OCI-LY7 (cell line): ENCODE results near the gene NXN. TPM values are rescaled to one million over a fixed set of nuclear protein-coding genes. Genes with fewer than 3 reads are reported as not detected.
"Not testable (repeated sequence)": the region's sequence is repeated elsewhere in the genome, so short reads cannot be mapped to it uniquely, and the experiment has no call there.

ENCODE experiments used
- BruUV-seq: library from RNA; stranded (reverse); fragments of 400-500 nt; replicated peaks from 2 replicates; lab custom pipeline; 2021; lab: Mats Ljungman, UMichigan
- CTCF ChIA-PET: fragments of 300-600 bp; sonication (Branson Sonifier 250); formaldehyde crosslinking; loops from one replicate; lab custom pipeline; 2022; ENCODE audit warnings: antibody characterized with exemption; ENCODE audit not compliant: unreplicated experiment; lab: Charles Lee
- POLR2A ChIA-PET: fragments of 300-600 bp; sonication (Branson Sonifier 250); formaldehyde crosslinking; loops from one replicate; lab custom pipeline; 2022; ENCODE audit warnings: antibody characterized with exemption; lab: Charles Lee
- DNase-seq: peaks from one replicate; pipeline ENCODE4 v3.0.0-alpha.2; 2015; ENCODE audit warnings: low spot score
- H2AFZ ChIP-seq: fragments of 200-600 bp; sonication (generic), shearing (Covaris generic); 2 replicates; pipeline ENCODE4 v1.6.1; 2014; ENCODE audit warnings: mild to moderate bottlenecking, antibody characterized with exemption, low read length, moderate library complexity
- H3K27ac ChIP-seq: fragments of 200-600 bp; sonication (generic); 2 replicates; pipeline ENCODE4 v1.5.1; 2014; ENCODE audit warnings: mixed run types, low read depth, mild to moderate bottlenecking, moderate library complexity, low read length, inconsistent platforms; ENCODE audit not compliant: poor library complexity, severe bottlenecking
- H3K36me3 ChIP-seq: fragments of 200-600 bp; sonication (generic); 2 replicates; pipeline ENCODE4 v1.6.1; 2014; ENCODE audit warnings: mild to moderate bottlenecking, antibody characterized with exemption, low read length, moderate library complexity, mixed read lengths; ENCODE audit not compliant: insufficient read depth
- H3K4me1 ChIP-seq: fragments of 200-600 bp; sonication (generic); 2 replicates; pipeline ENCODE4 v1.5.1; 2014; ENCODE audit warnings: mild to moderate bottlenecking, low read length; ENCODE audit not compliant: insufficient read depth, poor library complexity, severe bottlenecking
- H3K4me2 ChIP-seq: fragments of 200-600 bp; sonication (generic); 2 replicates; pipeline ENCODE4 v1.6.1; 2014; ENCODE audit warnings: mild to moderate bottlenecking, low read length
- H3K4me3 ChIP-seq: fragments of 200-600 bp; sonication (generic); 2 replicates; pipeline ENCODE4 v1.5.1; 2014; ENCODE audit warnings: mild to moderate bottlenecking, low read depth, low read length; ENCODE audit not compliant: poor library complexity, severe bottlenecking
- H3K79me2 ChIP-seq: fragments of 200-600 bp; sonication (generic); 2 replicates; pipeline ENCODE4 v1.6.1; 2016; ENCODE audit warnings: low read depth, mild to moderate bottlenecking, low read length, moderate library complexity, mixed read lengths; ENCODE audit not compliant: insufficient read depth
- H3K9me2 ChIP-seq: fragments of 200-600 bp; sonication (generic); 2 replicates; pipeline ENCODE4 v1.6.1; 2016; ENCODE audit warnings: mild to moderate bottlenecking, low read length, mixed read lengths; ENCODE audit not compliant: insufficient read depth
- H3K9me3 ChIP-seq: fragments of 200-600 bp; sonication (generic); 2 replicates; pipeline ENCODE4 v1.6.1; 2014; ENCODE audit warnings: mild to moderate bottlenecking, mixed run types, low read length, mixed read lengths
- H4K20me1 ChIP-seq: fragments of 200-600 bp; sonication (generic); 2 replicates; pipeline ENCODE4 v1.6.1; 2014; ENCODE audit warnings: mild to moderate bottlenecking, antibody characterized with exemption, low read length, moderate library complexity, mixed read lengths; ENCODE audit not compliant: insufficient read depth
- CTCF ChIP-seq: fragments of 200-600 bp; sonication (generic); conservative IDR thresholded peaks from 2 replicates; pipeline ENCODE4 v1.5.1; 2014; ENCODE audit warnings: mild to moderate bottlenecking, antibody characterized with exemption, low read length, moderate library complexity, mixed read lengths
- EZH2phosphoT487 ChIP-seq: fragments of 200-600 bp; sonication (generic); IDR thresholded peaks from 2 replicates; pipeline ENCODE4 v1.6.1; 2018; ENCODE audit warnings: low read depth, borderline replicate concordance, mild to moderate bottlenecking, mixed run types, antibody characterized with exemption, low read length, moderate library complexity, mixed read lengths
- intact Hi-C: fragments of 100-400 bp; cut with micrococcal nuclease; formaldehyde crosslinking; loops from one replicate; pipeline ENCODE4 v1.10.0; 2022; ENCODE audit not compliant: unreplicated experiment
- total RNA-seq, 2 experiments: library from RNA; depleted of rRNA in 1 of 2; stranded (reverse); fragments of >200 nt in 1 of 2; shearing (Covaris generic) in 1 of 2; gene quantifications; 2 replicates each; pipeline ENCODE4 v1.2.3, GENCODE V29; 2014 to 2022

The NXN gene
- total RNA-seq, 2 experiments from 2014 or later = 1.3 to 2.8 TPM

- Histone ChIP-seq H3K4me2 (no peak overlapping the region), H3K9me3 (no peaks in the 10 kb centered on the region), H3K9me2 (no peaks in the 10 kb centered on the region), H3K4me3 (no peak overlapping the region), H3K79me2 (no peaks in the 10 kb centered on the region), H3K4me1 (no peaks in the 10 kb centered on the region), H3K36me3 (no peaks in the 10 kb centered on the region), H3K27ac (no peak overlapping the region), H4K20me1 (no peaks in the 10 kb centered on the region), H2AFZ (no peak overlapping the region)
- no TSS peak for BruUV-seq
- DNase-seq = no peak
- TF ChIP-seq EZH2phosphoT487 (no peak), CTCF (no peak)
- POLR2A ChIA-PET = no interaction called here
- CTCF ChIA-PET = no interaction called here
- intact Hi-C loops = no loop called here
These were observed 109.7 kb downstream of the NXN start for GRCh38 chr17:869567-870525.

DNA sequence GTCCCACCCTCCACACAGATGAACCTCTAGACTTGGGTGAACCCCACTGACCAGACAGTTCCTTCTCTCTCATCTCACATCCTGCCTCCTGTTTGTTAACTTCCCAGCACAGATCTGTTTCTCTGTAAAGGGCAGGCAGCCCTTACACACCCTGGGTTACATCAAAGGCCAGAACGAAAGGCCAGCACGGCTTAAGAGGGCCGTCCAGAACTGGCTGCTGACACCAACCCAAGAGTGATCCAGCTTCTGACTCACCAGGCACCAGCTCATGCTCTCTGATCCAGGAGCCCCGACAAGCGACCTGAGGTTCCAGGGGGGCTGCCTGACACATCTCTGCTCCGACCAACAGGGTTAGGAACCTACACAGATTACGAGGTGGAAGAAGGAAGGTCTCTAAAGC, 110.5 kb downstream of the NXN start:
- H4K20me1 ChIP-seq = no peaks in the 10 kb centered on the region
- H3K36me3 ChIP-seq = no peaks in the 10 kb centered on the region
- POLR2A ChIA-PET = no interaction called here
- no peak overlapping the region for H3K4me3 ChIP-seq
- intact Hi-C loops = no loop called here
- H3K79me2 ChIP-seq = no peaks in the 10 kb centered on the region
- no peak overlapping the region for H3K27ac ChIP-seq
- BruUV-seq = no TSS peak
- no peak for DNase-seq
- no peak overlapping the region for H2AFZ ChIP-seq
- TF ChIP-seq CTCF (no peak), EZH2phosphoT487 (no peak)
- no peaks in the 10 kb centered on the region for H3K9me2 ChIP-seq
- no peaks in the 10 kb centered on the region for H3K9me3 ChIP-seq
- H3K4me1 ChIP-seq = no peaks in the 10 kb centered on the region
- CTCF ChIA-PET = no interaction called here
- H3K4me2 ChIP-seq = no peak overlapping the region

DNA sequence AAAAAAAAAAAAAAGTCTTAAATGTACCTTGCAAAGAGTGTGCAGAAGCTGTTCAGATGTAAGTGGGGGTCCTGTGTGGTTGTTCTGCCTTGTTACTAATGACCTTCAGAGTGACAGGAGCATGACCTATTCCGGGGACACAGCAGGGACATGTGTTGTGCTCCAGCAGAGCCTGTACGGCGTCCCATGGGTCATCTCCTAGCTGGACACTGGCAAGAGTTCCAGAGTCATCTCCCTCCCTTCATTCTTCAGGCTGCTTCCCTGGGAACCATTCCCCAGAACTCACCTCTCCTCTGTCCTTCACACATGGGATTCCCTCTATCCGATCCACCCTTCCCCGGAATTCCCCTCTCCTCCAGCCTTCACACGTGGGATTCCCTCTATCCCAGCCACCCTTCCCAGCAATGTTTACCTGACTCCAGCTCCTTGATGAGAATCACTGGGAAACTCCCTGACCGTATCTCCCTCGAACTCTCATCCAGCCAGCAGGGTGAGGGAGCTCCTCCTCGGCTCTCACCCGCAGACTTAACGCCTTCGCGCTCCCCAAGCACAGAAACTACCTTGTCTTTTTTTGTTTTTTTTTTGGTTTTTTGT, 111.6 kb downstream of the NXN start:
- no peak for DNase-seq
- Histone ChIP-seq H3K4me3 (no peak overlapping the region), H3K4me2 (no peak overlapping the region), H4K20me1 (no peaks in the 10 kb centered on the region), H3K79me2 (no peaks in the 10 kb centered on the region), H3K9me3 (no peaks in the 10 kb centered on the region), H3K9me2 (no peaks in the 10 kb centered on the region), H3K36me3 (no peaks in the 10 kb centered on the region), H2AFZ (no peak overlapping the region), H3K27ac (no peak overlapping the region), H3K4me1 (no peaks in the 10 kb centered on the region)
- ChIA-PET POLR2A (no interaction called here), CTCF (no interaction called here)
- intact Hi-C loops = no loop called here
- no TSS peak for BruUV-seq
- TF ChIP-seq CTCF (no peak), EZH2phosphoT487 (no peak)

GRCh38 chr17:867238-867637, 112.3 kb downstream of the NXN start:
- POLR2A ChIA-PET, DNase-seq, H3K4me1 ChIP-seq, BruUV-seq, H4K20me1 ChIP-seq, H3K4me2 ChIP-seq, H3K9me3 ChIP-seq, H3K27ac ChIP-seq, H3K9me2 ChIP-seq, CTCF ChIA-PET, H3K36me3 ChIP-seq, intact Hi-C loops, H3K4me3 ChIP-seq, H2AFZ ChIP-seq, H3K79me2 ChIP-seq: not testable (repeated sequence)
